Measurements from ENCODE around the gene EGR1.
"Not testable (repeated sequence)": the region's sequence is repeated elsewhere in the genome, so short reads cannot be mapped to it uniquely, and the experiment has no call there.

EGR1 gene

GRCh38 chr5:138470322-138471051 is 5.2 kb downstream of the EGR1 start:
- no peak for DNase-seq

GRCh38 chr5:138471052-138471361 is 5.7 kb downstream of the EGR1 start:
- no peak for DNase-seq

GRCh38 chr5:138472353-138472752 is 7.1 kb downstream of the EGR1 start:
- no peak for DNase-seq

- not testable (repeated sequence) for DNase-seq
Observed at GRCh38 chr5:138473151-138473550, 7.9 kb downstream of the EGR1 start.

GRCh38 chr5:138476918-138477317 is 11.6 kb downstream of the EGR1 start:
- no peak for DNase-seq

GRCh38 chr5:138482638-138483037 is 17.4 kb downstream of the EGR1 start:
- DNase-seq, result no peak

GRCh38 chr5:138488481-138488945 is 23.2 kb downstream of the EGR1 start:
- DNase-seq, result no peak

GRCh38 chr5:138489683-138490061 is 24.4 kb downstream of the EGR1 start:
- DNase-seq, result no peak

- no peak for DNase-seq
Observed at GRCh38 chr5:138490648-138491283, 25.5 kb downstream of the EGR1 start.

- no peak for DNase-seq
Observed at GRCh38 chr5:138491284-138491648, 26.0 kb downstream of the EGR1 start.

- peak; percentile 40 for DNase-seq
Observed at GRCh38 chr5:138491669-138492559, 26.6 kb downstream of the EGR1 start.

- DNase-seq, result no peak
Observed at GRCh38 chr5:138492560-138493045, 27.3 kb downstream of the EGR1 start.

- DNase-seq, result no peak
Observed at GRCh38 chr5:138495351-138495750, 30.1 kb downstream of the EGR1 start.

- DNase-seq, result no peak
Observed at GRCh38 chr5:138498376-138498775, 33.1 kb downstream of the EGR1 start.

- DNase-seq, result no peak
Observed at GRCh38 chr5:138502121-138502520, 36.8 kb downstream of the EGR1 start.

- DNase-seq, result no peak
Observed at GRCh38 chr5:138502521-138502920, 37.2 kb downstream of the EGR1 start.

- DNase-seq, result peak; percentile 19
Observed at GRCh38 chr5:138503487-138504270, 38.4 kb downstream of the EGR1 start.

GRCh38 chr5:138504799-138505198 is 39.5 kb downstream of the EGR1 start:
- DNase-seq, result peak; percentile 51

- no peak for DNase-seq
Observed at GRCh38 chr5:138506370-138507306, 41.4 kb downstream of the EGR1 start.

- DNase-seq, result not testable (repeated sequence)
Observed at GRCh38 chr5:138507485-138507884, 42.2 kb downstream of the EGR1 start.

- no peak for DNase-seq
Observed at GRCh38 chr5:138508958-138509357, 43.7 kb downstream of the EGR1 start.

GRCh38 chr5:138514021-138514420 is 48.7 kb downstream of the EGR1 start:
- DNase-seq, result no peak

Measured in NCI-H2171 (cell line).